GM15510 (cell line): Measurements from ENCODE around the gene TWSG1.

Source experiments
- POLR2A ChIP-seq: IDR thresholded peaks from 3 replicates; pipeline ENCODE4 v1.6.1; 2011; ENCODE audit warnings: borderline replicate concordance; ENCODE audit not compliant: insufficient read length; ENCODE audit errors: extremely low read depth

The TWSG1 gene

GRCh38 chr18:9403795-9404564, 69.4 kb downstream of the TWSG1 start:
- TF ChIP-seq POLR2A, result no peak

DNA sequence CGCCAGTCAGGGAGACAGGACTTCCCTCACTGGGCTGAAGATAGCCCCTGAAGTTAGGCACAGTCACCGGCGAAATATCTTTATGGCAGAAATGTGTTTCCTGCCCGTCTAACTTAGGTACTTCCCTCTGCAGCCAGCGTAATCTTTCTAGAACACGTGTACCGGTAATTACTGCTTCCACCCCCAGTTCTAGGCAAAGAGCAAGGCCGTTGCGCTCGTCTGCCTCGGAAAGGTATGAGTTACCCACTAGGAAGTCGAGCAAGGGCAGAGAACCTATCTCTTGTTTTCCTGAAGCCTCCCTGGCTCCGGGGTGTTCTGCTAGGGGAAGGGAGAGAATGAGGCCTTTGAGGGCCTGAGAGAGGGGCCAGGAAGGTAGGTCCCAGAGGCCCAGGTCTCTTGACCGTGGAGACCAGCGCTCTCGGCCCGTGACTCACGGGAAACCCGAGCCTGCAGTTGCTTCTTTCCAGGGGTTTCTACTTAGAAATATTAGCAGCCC, 70.0 kb downstream of the TWSG1 start:
- TF ChIP-seq POLR2A, result no peak

DNA sequence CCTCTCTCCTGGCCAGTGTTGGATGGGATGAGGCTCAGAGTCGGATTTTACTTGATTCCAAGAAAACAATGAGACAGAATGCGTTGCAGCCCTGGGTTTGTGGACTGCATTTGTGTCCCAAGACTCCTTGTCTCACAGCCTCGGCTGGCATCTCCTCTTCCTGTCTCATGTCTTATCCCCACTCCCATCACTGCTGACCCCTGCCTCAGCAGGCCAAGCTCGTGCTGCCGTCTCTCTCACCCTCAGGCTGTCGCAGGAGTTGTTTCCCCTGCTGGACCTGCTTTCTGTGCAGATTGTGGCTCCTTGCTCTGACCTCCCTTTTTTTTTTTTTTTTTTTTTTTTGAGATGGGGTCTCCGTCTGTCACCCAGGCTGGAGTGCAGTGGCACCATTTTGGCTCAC, 70.6 kb downstream of the TWSG1 start:
- TF ChIP-seq POLR2A, result no peak

DNA sequence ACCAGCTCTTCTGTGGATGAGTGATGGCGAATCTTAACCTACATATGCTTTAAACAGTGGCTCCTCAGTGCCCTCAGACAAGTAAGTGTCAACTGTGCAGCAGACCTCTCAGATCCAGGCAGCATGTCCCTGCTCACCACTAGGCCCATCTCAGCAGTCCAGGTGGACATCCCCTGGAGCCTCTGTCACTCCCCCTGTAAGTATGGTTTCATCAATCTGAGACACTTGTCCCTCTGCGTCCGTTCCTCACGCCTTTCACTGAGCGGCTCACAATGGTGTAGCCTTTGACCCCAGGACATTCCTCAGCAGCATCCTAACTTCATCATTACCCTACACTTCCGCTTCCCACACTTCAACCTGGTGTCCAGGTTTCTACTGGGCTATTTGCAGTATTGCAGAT, 71.4 kb downstream of the TWSG1 start:
- TF ChIP-seq POLR2A, result no peak

DNA sequence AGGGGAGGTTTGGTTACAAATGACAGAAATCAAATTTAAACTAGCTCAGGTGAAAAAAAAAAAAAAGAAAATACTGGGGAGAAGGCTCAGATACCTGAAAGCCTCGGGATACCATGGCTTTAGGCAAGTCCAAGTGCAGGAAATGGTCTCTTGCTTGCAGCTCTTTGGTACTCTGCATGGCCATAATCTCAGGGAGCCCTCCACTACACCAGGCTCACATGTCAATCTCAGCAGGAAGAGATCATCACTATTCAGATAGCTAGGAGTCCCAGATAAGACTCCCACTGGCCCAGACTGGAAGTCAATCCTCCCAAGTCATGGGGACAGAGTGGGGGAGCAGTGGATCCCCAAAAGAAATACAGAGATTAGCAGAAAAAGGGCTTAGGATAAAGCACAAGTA, 75.9 kb downstream of the TWSG1 start:
- TF ChIP-seq POLR2A, result no peak

GRCh38 chr18:9413576-9413975, 79.0 kb downstream of the TWSG1 start:
- TF ChIP-seq POLR2A, result no peak

DNA sequence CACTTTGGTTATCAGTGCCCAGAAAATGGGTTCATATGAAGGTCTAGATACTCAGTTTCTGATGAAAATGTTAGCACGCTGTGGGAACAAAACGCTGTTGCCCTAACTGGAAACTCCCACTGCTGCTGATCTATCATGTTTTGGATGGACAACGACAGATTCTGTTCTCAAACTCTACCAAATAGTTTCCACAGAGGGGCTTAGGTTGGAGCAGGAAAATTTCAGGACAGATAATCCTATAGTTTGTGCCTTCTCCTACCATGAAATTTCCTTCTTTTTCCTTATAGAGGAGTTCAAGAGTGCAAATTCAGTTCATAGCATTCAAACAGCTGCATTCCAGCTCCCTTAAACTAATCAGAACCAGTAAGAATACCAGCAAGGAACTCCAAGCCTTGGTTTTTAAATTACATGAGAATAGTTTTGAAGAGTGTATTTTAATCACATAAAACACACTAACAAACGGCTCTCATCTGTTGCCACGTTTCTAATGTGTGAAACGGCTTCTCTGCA, 82.0 kb downstream of the TWSG1 start:
- TF ChIP-seq POLR2A, result no peak

DNA sequence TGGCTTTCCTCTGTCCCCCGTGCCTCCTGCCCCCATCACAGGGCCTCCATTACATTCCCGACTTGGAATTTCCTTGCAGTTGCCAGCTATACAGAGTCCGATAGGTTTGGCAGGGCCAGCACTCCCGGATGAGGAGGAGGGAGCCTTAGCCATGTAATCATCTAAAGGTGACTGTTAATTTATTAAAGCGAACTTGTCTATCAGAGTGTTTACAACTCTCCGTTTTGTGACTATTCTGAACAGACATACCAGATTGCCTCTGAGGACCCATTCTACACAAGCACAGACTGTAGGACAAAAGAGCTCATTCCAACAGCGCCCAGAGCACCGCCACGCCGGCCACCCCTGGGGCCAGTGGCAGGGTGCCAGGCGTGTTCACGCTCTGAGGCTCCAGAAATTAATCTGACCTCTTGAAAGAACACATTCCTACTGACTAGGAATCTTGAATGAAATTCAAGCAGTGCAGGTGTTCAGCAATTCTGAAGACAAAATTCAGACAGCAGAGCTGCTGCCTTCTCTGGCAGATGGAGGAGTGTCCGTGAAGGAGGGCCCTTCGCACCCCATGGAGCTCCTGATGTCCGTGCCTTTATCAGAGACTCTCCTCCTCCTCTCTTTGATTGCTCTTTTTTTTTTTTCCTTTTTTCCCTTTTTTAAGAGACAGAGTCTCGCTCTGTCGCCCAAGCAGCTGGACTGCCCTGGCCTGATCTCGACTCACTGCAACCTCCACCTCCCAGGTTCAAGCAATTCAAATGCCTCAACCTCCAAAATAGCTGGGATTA, 82.7 kb downstream of the TWSG1 start:
- no peak for TF ChIP-seq POLR2A

- no peak for TF ChIP-seq POLR2A
Observed at GRCh38 chr18:9418047-9418690, 83.6 kb downstream of the TWSG1 start.

DNA sequence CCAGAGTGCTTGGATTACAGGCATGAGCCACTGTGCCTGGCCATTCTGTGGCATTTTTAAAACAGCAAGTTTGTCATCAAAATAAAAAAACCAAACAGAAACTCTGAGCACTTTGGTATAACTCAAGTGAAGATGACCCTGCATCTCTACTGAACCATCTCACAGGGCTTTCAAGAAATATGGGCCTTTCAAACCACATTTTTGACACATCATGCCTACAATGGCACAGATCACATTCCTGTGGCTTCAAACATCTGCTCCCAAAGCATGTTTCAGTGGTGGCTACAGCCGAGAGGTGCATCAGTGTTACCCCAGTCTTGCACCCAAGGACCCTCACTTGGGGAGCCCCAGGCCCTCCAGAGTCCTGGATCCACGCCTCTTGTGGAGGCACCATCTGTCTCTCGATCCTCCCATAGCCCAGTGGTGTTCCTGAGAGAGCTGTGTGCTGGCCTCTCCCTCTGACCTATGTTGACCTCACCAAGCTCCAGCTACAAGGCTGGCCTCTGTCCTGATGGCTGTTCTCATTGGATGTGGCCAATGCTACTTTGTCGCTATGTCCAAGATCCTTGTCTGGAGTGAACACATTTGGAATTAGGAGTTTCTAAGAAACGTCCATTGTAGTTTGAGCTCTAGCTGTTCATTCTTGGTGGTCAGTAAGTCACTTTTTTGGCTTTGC, 85.5 kb downstream of the TWSG1 start:
- TF ChIP-seq POLR2A, result no peak

- no peak for TF ChIP-seq POLR2A
Observed at GRCh38 chr18:9421096-9421900, 86.7 kb downstream of the TWSG1 start.

DNA sequence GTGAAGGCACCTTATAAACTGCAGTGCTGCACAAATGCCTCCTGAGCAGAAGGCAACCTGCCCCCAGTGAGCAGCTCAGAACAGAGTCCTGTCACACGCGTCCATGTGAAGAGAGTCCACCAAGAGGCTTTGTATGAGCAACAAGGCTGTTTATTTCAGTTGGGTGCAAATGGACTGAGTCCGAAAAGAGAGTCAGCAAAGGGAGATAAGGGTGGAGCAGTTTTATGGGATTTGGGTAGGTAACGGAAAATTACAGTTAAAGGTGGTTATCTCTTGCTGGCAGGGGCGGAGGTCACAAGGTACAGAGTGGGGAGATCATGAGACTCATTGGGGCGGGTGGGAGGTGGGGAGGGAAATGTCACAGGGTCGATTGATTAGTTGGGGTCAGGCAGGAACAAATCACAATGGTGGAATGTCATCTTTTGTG, 87.3 kb downstream of the TWSG1 start:
- TF ChIP-seq POLR2A, result no peak

- TF ChIP-seq POLR2A, result no peak
Observed at GRCh38 chr18:9422816-9423519, 88.4 kb downstream of the TWSG1 start.
